ENCODE data around the gene SEC14L5.
A peak's percentile ranks its signal among the peaks of the same experiment; 100 is the strongest.

Gene SEC14L5

DNA sequence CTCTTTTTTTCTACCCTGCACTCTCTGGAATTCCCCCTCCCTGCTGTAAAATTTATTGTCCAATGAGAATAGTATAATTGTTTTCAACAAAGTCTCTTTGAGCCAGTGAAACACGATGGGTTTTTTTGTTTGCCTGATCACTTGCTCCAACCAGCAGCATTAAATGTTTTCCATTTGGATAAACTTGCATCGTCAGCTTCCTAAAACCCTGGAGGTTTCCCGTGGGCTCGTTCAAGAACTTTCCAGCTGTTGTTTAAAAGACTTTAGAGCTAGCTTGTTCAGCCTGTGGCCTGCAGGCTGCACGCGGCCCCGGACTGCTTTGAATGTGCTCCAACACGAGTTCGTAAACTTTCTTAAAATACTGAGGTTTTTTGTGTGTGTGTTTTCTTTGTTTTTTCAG lies 60.7 kb downstream of the SEC14L5 start:
- DNase-seq, result peak in 1 of 2 donors; percentile 29

DNA sequence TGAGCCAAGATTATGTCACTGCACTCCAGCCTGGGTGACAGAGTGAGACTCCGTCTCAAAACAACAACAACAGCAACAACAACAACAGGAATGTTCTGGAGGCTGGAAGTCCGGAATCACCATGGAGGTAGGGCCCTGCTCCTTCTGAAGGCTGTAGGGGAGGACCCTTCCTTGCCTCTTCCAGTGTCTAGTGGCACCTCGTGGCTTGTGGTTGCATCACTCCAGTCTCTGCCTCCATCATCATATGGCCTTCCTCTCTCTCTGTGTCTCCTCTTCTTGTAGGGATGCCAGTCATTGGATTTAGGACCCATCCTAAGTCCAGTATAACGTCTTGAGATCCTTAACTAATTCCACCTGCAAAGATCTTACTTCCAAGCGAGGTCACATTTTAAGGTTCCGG lies 61.6 kb downstream of the SEC14L5 start:
- no peak for DNase-seq

DNA sequence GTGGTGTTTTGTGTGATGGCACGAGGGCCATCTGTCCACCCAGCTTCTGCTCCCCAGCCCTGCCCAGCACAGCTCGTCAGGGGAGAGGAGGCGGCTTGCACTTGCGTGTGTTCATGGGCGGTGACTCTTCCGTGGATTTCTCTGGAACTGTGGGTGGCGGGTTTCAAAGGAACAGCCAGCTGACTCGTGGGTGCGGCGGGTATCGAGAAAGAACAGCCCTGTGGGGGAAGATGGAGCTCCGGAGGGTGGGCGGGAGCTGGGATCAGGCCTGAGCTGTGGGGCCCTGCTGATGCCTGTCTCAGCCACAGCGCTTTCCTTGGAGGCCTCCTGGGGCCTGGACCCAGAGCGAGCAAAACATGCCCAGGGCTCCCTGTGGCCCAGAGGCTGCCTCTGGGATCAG lies 62.4 kb downstream of the SEC14L5 start:
- DNase-seq, result peak in 1 of 2 donors; percentile 55

DNA sequence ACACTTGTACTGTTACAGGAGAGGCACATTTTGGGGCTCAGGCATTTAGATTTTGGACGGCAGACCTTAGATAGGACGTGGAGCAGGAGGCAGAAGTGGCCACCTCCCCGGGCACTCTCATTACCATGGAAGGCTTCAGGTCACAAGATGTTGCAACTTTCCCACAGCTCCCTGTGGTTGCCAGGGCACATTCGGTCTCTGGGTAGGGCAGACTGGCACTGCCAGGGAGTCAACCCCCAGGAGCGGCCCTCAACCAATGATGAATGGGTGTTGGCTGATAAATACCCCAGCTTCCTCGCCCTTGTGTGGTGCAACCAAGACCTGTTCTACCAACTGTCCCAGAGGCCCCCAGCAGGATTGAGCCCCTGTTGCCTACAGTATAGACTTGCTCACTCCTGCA lies 64.4 kb downstream of the SEC14L5 start:
- DNase-seq, result no peak

DNA sequence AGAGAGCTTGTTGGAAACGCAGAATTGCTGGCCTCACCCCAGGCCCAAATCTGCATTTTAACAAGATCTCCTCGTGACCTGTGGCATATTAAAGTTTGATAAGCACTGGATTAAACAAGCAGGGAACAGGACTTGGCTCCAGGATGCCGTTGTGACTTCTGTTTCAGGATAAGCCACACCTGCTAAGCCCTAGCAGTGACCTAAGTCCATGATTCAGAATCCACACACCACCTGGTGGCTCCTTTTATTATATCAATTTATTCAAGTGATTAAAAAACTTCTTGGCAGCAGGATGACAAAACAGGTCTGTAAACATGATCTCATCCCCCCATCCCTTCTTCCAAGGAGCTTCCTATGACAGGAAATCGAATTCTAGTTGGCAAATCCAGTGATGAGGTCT lies 66.5 kb downstream of the SEC14L5 start:
- DNase-seq, result no peak

DNA sequence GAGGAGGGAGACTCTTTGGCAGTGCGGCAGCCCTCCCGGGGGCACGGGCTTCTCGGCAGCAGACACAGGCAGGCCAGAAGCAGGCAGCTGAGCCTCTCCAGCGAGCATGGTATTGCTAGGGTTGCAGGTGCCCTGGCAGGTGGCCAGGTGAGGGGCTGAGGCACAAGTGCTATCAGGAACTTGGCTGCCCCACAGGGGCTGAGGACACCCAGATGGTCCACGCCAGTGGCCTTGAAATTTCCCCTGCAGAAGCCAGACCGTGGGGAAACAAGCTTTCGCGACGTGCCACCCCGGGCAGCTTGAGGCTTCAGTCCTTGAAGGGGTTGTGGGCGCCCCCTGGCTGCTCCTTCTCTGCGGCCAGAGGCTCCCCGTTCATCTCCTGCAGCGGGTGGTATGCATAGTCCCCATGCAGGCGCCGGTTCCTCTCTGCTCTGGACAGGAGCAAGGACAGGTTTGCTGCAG lies 67.1 kb downstream of the SEC14L5 start:
- DNase-seq, result no peak

DNA sequence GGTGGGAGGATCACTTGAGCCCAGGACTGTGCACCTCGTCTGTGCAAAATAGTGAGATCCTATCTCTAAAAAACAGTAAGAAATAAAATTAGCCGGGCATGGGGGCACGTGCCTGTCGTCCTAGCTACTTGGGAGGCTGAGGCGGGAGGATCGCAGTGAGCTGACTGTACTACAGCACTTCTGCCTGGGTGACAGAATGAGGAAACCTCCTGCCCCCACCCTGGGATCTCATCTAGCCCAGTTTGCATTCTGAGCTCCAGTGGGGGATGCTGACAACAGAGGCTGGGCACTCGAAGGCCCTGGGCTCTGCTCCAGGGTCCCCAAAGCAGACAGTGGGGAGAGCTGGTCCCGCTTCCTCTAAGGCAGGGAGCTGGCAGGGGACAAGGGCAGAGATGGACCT lies 68.5 kb downstream of the SEC14L5 start:
- DNase-seq, result no peak

DNA sequence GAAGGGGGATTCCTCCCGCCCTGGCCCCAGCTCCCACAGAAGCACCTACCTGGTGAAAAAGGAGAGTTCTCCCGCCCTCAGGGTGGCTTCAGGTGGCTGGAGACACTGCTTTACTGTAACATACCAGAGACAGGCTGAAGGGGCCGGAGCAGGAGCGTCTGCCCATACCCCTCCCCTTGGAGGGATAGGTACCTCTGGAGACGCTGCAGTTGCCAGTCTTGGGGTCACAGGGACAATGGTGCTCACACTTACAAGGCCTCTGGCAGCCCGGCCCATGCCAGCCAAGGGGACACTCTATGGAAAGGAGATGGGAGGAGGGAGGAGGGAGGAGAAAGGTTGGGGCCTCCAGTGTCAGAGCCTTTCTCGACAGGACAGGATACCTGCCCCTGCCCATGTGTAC lies 69.0 kb downstream of the SEC14L5 start:
- DNase-seq, result no peak

DNA sequence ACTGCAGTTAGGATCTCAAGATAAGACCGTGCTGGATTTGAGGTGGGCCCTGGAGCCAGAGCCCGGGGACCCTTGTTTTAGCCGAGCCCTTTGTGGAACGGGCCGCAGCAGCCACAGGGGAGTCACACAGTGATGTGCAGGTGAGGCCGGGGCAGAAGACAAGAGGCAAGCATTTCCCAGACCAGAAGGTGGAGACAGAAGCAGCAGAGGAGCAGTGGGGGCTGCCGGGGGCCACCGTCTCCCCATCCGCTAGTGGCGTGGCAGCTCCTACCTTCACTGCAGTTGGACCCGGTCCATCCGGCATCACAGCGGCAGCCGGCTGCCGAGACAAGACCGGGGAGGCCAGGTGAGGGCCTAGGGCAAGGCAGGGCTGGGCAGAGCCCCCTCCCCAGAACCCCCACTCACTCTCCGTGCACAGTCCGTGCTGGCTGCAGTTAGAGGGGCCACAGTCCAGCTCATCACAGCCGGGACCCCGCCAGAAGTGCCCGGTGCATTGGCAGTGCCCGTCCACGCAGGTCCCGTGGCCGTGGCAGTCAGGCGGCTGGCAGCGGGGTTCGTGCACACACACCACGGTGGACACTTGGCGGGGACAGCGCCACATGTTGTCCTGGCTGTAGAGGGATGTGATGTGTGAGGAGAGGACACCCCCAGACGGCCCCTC lies 69.6 kb downstream of the SEC14L5 start:
- no peak for DNase-seq

DNA sequence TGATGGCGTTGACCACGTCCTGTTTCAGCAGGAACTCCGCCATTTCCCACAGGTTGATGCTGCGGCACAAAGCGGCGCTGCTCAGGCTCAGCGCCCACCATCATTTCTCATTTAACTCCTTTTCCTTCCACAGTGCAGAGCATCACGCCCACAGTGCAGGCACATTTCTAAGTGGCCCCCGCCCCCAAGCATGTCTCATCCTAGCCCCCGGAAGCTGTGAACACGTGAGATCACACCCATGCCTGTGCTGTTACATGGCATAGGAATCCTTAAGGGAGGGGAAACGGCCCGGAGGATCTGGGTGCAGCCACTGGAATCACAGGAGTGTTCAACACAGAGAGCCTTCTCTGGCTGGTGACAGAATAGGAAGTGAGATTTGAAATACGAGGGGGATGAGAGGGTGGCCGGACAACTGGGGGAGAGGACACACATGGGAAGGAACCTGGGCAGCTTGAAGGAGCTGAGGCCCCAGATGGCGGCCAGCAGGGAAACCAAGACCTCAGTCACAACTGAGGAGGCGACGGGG lies 70.9 kb downstream of the SEC14L5 start:
- DNase-seq, result no peak

DNA sequence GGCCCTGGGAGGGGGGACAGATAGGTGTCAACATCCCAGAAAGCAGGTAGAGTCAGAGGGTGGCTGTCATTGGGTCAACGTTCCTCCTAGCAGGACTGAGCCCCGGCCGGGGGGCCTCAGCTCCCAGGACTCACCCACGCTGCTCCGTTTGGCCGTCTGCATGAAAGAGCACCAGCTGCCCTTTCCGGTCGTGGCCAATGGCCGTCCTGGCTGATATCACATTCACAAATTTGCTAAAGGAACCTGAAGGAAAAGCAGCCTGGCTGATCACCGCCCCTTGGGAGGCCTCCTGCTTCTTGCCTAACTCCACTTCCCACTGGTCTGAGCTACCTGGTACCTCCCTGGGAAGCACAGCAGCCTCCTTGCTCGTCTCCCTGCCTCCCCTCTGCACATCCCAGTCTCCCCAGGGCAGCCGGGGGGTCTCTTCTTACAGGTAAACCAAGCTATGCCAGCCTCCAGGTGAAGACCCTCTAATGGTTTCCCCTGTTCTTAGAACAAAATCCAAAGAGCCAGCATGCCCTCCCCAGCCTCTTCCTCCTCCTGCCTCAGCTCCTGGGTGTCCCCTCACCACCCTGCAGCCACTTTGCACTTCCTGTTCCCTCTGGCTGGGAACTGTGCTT lies 72.2 kb downstream of the SEC14L5 start:
- DNase-seq, result no peak

DNA sequence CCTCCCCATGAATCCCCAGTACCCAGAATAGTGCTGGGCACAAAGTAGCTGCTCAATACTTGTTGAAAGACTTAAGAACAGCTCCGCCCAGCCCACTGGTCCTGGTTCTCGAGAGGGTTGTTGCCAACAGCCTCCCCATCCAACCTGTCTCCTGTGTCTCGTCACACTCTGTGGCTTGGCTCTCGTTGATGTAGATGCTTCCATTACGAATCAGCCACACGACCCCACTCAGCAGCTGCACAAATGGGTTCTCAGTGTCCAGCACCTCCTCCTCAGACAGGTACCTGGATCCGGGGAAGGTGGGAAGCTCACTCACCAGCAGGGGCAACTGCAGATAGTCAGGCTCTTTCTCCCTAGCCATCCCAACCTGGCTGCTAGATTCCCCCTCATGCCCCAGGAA lies 73.5 kb downstream of the SEC14L5 start:
- DNase-seq, result no peak

DNA sequence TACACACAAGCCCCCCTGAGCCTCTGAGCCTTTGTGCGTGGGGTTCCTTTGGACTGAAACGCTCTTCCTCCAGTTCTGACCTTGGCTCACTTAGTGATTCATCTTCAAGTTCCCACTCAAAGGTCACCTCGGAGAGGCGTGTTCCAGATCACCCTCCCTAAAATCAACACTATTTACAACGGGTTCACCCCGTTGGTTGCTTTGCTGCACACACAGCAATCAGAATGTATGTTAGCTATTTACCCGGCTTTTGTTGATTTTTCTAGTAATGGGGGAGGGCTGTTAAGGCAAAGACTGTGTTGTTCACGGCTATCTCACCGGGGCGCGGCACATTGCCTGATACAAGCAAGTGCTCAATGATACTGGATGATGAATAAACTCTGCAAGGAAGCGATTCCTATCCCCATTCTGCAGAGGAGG lies 74.6 kb downstream of the SEC14L5 start:
- peak in 1 of 2 donors; percentile 23 for DNase-seq

DNA sequence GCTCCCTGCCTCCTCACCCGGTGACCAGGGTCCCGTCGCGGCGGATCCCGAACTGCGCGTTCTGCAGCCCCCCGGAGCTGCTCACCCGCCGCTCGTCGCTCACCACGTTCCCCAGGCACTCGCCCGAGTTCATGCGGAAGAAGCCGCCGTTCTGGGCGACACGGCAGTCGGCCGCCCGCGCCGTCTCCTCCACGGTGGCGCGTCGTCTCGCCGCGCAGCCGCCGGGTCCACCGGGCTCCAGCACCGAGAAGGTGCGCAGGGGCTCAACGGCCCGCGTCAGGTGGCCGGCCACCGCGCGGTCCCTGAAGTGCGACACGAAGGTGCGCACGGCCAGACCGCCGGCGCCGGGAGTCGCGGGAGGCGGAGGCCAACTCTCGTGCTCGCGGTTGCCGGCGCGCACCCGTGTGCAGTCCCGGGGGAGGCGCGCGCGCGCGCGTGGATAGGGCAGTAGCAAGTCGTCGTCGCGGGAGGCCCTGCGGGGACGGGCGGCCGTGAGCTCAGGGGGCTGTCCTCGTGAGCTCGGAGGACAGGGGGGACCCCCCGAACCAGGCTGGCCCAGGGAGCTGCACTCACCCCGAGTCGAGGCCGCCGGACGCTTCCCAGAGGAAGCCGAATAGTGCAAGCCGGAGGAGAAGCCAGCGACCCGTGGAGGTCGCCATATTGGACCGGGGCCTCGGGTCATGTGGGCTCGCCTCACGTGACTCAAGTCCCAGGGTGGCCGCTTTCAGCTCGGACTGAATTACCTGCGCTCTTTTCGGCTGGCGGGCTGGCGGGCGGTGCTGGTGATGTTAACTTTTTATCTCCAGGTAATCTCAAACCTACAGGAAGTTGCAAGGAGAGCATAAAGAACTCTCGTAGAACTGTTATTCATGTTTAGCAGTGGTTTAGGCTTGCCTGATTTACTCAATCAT lies 75.4 kb downstream of the SEC14L5 start, which contains the start of gene NAGPA:
Gene NAGPA, minus strand, starts transcription at position 680 of the 911 bp plus-strand sequence. Its CDS starts 21 bp downstream, at position 659.
- DNase-seq, result peak; percentile 63 to 75

DNA sequence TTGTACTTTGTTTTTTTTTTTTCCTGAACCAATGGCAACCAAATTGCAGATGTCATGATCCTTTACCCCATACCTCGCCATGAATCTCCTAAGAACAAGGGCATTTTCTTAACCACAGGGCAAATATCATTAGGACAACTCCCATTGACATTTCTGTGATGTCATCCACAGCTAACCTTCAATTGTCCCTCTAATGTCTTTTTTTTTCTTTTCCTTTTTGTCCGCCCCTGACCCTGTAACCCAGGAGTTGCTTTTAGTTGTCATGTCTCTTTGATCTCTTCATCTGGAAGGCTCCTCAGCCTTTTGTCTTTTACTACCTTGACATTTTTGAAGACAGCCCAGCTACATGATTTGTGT lies 76.0 kb downstream of the SEC14L5 start:
- no peak for DNase-seq

DNA sequence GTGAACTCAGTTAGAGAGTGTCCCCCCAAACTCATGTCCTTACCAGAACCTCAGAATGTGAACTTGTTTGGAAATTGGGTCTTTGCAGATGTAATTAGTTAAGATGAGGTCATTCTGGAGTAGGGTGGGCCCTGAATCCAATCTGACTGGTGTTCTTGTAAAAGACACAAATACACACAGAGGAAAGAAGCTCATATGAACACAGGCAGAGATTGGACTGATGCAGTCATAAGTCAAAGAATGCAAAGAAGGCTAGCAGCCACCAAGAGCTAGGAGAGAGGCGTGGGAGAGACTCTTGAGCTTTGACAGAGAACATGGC lies 77.7 kb downstream of the SEC14L5 start:
- no peak for DNase-seq

DNA sequence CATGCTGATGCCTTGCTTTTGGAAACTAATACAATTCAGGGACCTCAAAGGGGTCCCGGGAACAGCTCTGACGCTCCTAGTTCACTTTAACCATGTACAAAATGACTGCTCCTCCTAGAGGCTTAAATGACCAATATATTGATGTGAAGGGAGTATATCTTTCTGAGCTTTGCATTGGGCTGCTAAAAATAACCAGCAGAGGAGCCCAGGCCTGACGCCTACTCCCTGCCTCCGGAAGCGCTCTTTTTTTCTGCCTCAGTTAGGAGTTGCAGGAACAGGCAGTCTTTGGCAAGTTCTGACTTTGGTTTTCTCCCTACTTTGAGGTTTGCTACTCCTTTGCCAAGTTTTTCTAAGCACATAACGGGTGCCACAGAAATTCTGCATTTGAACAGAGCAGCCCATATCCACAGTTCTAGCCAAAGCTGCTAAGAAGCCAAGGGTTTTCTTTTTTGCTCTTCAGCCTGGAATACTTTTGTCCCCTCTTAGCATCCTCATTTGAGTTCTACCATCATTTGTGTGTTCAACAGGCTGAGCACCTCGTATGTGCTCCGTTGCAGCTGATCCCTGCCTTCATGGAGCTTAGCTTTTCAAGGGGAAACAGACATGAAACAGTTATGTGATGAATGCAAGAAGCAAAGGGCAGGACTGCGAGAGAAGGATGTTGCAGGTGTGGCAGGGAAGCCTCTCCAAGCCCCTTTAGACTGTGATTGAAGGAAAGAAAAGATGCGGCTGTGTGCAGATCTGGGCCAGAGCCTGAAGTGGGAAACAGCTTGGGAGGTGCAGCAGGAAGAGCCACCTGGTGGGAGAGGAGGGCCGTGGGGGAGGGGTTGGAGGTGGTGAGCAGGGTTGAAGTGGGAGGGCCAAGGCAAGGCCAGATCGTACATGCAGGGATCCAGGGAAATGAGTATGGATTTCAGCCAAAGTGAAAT lies 78.4 kb downstream of the SEC14L5 start:
- DNase-seq, result no peak

DNA sequence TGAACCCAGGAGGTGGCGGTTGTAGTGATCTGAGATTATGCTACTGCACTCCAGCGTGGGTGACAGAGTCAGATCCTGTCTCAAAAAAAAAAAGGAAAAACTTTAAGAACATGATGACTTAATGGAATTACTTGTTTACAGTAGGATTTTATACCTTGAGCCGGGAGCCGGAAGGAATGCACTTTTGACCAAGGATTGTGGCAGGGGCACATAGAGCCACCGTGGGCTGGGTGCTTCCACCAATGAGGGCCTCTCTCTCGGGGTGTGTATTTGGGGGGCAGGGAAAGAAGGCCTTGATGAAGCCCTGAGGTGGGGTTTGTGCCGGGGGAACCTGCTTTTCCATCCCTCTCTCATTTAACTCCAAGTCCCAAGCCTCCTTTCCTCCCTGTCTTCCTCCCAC lies 82.3 kb downstream of the SEC14L5 start:
- no peak for DNase-seq

DNA sequence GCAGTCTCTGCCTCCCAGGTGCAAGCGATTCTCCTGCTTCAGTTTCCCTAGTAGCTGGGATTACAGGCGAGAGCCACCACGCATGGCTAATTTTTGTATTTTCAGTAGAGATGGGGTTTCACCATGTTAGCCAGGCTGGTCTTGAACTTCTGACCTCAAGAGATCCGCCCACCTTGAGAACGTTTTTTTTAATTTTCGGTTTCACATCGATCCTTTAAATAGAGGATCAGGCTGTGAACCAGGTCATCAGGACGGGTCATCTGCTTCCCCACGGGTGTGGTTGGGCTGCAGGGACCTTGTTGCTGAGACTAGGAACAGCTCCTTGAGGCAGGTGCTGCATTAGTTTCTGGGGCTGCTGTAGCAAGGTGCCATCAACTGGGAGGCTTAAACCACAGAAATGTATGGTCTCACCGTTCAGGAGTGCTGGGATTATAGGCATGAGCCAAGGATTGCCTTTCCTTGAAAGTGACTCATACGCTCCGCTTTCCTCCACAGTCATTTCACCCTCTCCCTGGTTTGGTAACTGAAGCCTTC lies 83.5 kb downstream of the SEC14L5 start:
- DNase-seq, result no peak

DNA sequence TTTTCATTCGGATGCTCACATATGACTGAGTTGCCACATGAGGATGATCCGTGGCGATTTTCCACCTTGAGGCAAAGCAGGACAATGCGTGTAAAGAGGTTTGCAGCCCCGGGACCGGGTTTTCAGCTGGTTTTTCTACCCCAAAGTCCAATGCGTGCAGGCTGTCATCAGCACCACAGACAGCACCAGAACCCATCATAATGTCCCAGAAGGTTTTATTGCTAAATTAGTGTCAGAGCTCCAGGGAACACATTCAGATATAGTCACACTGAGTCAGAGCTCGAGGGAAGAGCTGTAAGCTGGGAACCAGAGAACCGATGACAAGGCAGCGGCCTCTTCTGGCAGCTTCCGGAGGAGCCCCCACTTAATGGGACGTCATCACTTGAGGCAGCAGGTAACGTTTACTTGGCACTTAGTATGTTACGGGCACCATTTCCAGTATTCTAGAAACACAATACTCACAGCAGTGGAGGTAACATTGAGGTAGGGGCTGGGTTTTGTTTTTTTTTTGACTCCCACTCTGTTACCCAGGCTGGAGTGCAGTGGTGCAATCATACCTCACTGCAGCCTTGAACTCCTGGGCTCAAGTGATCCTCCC lies 84.5 kb downstream of the SEC14L5 start:
- no peak for DNase-seq

DNA sequence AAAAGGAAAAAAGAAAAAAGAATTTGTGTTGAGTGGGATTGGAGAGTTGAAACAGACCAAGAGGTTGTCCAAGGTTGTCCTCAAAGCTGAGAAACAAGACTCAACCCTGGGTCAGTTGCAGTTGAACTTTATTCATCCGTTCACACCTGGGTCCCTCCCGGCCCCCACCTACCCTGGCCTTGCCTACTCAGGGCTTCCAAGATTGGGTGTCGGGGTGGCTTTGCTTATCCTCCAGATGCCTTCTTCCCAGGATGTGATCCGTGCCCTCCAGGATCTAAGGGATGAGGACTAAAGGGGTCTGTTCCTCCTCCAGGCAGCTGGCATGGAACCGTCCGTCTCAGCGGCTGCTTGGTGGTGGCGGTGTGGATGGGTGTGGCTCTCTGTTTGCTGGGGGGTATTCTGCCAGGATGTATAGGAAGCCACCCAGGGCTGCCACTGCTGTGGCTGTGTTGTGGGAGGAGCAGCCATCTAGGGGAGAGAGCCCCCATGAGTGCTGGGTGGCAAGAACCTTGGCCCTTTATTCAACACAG lies 85.9 kb downstream of the SEC14L5 start:
- DNase-seq, result no peak
